ENCODE measurements around the gene BRD7. TPM values are rescaled to one million over a fixed set of nuclear protein-coding genes. Genes with fewer than 3 reads are reported as not detected.

BRD7 gene
- total RNA-seq, 1 donor from 2014 or later = 80.8 TPM

- TF ChIP-seq CTCF (IDR thresholded peaks at IDR 0.05; ENCODE audit: partially characterized antibody, unreplicated experiment) = no peak
- peaks cover 6% of the 10 kb centered on the region for H3K9me3 Mint-ChIP-seq (ENCODE audit: unreplicated experiment)
- DNase-seq = no peak
- H3K4me3 Mint-ChIP-seq (ENCODE audit: unreplicated experiment) = no peak overlapping the region
- H3K27ac Mint-ChIP-seq (ENCODE audit: unreplicated experiment) = no peak overlapping the region
- peaks cover 7% of the 10 kb centered on the region for H3K4me1 Mint-ChIP-seq (ENCODE audit: low read depth, unreplicated experiment)
- peaks cover 4% of the 10 kb centered on the region for H3K27me3 Mint-ChIP-seq (ENCODE audit: unreplicated experiment)
- H3K36me3 Mint-ChIP-seq (ENCODE audit: unreplicated experiment) = no peaks in the 10 kb centered on the region
Measured at GRCh38 chr16:50302472-50303005, 66.2 kb downstream of the BRD7 start.

GRCh38 chr16:50301626-50302471, 66.9 kb downstream of the BRD7 start:
- Mint-ChIP-seq H3K36me3 (ENCODE audit: unreplicated experiment) (no peaks in the 10 kb centered on the region), H3K4me1 (ENCODE audit: low read depth, unreplicated experiment) (peaks cover 11% of the 10 kb centered on the region), H3K27ac (ENCODE audit: unreplicated experiment) (no peak overlapping the region), H3K4me3 (ENCODE audit: unreplicated experiment) (no peak overlapping the region), H3K27me3 (ENCODE audit: unreplicated experiment) (peaks cover 8% of the 10 kb centered on the region), H3K9me3 (ENCODE audit: unreplicated experiment) (peaks cover 10% of the 10 kb centered on the region)
- DNase-seq = no peak
- no peak for TF ChIP-seq CTCF (IDR thresholded peaks at IDR 0.05; ENCODE audit: partially characterized antibody, unreplicated experiment)

GRCh38 chr16:50300942-50301625, 67.7 kb downstream of the BRD7 start:
- Mint-ChIP-seq H3K9me3 (ENCODE audit: unreplicated experiment) (peaks cover 10% of the 10 kb centered on the region), H3K36me3 (ENCODE audit: unreplicated experiment) (no peaks in the 10 kb centered on the region), H3K27ac (ENCODE audit: unreplicated experiment) (no peak overlapping the region), H3K27me3 (ENCODE audit: unreplicated experiment) (peaks cover 8% of the 10 kb centered on the region), H3K4me3 (ENCODE audit: unreplicated experiment) (no peak overlapping the region), H3K4me1 (ENCODE audit: low read depth, unreplicated experiment) (peaks cover 11% of the 10 kb centered on the region)
- no peak for TF ChIP-seq CTCF (IDR thresholded peaks at IDR 0.05; ENCODE audit: partially characterized antibody, unreplicated experiment)
- no peak for DNase-seq

- no peak overlapping the region for H3K27ac Mint-ChIP-seq (ENCODE audit: unreplicated experiment)
- peaks cover 13% of the 10 kb centered on the region for H3K9me3 Mint-ChIP-seq (ENCODE audit: unreplicated experiment)
- no peaks in the 10 kb centered on the region for H3K36me3 Mint-ChIP-seq (ENCODE audit: unreplicated experiment)
- peaks cover 8% of the 10 kb centered on the region for H3K27me3 Mint-ChIP-seq (ENCODE audit: unreplicated experiment)
- H3K4me3 Mint-ChIP-seq (ENCODE audit: unreplicated experiment) = no peak overlapping the region
- peaks cover 11% of the 10 kb centered on the region for H3K4me1 Mint-ChIP-seq (ENCODE audit: low read depth, unreplicated experiment)
- TF ChIP-seq CTCF (IDR thresholded peaks at IDR 0.05; ENCODE audit: partially characterized antibody, unreplicated experiment) = no peak
- no peak for DNase-seq
Measured at GRCh38 chr16:50299508-50300105, 69.2 kb downstream of the BRD7 start.

Measured in glutamatergic neuron (in vitro differentiated cells).